ENCODE measurements around the gene KIF26A.

Gene KIF26A

DNA sequence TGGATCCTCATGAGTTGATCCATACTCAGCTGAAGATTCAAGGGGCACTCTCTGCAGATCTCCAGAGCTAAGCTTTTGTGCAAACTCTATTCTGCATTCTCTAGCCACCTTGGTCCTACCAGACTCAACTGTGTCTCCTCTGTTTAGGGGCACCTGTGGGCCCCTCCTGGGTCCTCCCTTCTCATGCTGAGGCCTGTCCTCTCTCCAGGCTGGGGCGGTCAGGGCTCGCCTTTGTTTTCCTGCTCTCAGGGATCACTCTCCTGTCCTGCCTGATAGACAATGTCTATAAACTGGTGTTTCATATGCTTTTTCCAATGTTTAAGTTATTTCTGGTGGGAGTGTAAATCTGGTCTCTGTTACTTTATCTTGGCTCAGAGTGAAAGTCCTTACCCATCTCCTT lies 11.6 kb upstream of the KIF26A start (continued):
- TF ChIP-seq, protein P1, sequence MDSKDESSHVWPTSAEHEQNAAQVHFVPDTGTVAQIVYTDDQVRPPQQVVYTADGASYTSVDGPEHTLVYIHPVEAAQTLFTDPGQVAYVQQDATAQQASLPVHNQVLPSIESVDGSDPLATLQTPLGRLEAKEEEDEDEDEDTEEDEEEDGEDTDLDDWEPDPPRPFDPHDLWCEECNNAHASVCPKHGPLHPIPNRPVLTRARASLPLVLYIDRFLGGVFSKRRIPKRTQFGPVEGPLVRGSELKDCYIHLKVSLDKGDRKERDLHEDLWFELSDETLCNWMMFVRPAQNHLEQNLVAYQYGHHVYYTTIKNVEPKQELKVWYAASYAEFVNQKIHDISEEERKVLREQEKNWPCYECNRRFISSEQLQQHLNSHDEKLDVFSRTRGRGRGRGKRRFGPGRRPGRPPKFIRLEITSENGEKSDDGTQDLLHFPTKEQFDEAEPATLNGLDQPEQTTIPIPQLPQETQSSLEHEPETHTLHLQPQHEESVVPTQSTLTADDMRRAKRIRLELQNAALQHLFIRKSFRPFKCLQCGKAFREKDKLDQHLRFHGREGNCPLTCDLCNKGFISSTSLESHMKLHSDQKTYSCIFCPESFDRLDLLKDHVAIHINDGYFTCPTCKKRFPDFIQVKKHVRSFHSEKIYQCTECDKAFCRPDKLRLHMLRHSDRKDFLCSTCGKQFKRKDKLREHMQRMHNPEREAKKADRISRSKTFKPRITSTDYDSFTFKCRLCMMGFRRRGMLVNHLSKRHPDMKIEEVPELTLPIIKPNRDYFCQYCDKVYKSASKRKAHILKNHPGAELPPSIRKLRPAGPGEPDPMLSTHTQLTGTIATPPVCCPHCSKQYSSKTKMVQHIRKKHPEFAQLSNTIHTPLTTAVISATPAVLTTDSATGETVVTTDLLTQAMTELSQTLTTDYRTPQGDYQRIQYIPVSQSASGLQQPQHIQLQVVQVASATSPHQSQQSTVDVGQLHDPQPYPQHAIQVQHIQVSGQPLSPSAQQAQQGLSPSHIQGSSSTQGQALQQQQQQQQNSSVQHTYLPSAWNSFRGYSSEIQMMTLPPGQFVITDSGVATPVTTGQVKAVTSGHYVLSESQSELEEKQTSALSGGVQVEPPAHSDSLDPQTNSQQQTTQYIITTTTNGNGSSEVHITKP (tag by site-specific recombination; IDR thresholded peaks at IDR 0.05) = no peak
- TF ChIP-seq ZFP69B (tag by site-specific recombination; IDR thresholded peaks at IDR 0.05) (no peak), ZNF549 (tag by site-specific recombination; IDR thresholded peaks at IDR 0.05) (no peak), ZNF701 (tag by site-specific recombination; IDR thresholded peaks at IDR 0.05) (no peak), ZNF266 (tag by site-specific recombination; IDR thresholded peaks at IDR 0.05; ENCODE audit: low read depth) (no peak), ZBTB8A (tag by site-specific recombination; IDR thresholded peaks at IDR 0.05) (no peak)

DNA sequence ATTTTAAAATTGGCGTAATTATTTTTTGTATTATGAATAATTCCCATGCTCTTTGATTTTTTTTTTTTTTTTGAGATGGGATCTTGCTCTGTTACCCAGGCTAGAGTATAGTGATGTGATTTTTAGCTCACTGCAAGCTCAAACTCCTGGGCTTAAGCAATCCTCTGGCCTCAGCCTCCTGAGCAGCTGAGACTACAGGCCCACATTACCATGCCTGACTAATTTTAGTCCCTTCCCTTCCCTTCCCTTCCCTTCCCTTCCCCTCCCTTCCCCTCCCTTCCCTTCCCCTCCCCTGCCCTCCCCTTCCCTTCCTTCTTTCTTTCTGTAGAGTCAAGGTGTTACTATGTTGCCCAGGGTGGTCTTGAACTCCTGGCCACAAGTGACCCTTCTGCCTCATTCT lies 9.4 kb upstream of the KIF26A start:
- H3K4me1 ChIP-seq (ENCODE audit: control insufficient read depth, insufficient read depth, low read length) = no peaks in the 10 kb centered on the region
- H3K27ac ChIP-seq (ENCODE audit: extremely low read depth, low read depth, low read length) = no peak overlapping the region
- TF ChIP-seq, protein P2, sequence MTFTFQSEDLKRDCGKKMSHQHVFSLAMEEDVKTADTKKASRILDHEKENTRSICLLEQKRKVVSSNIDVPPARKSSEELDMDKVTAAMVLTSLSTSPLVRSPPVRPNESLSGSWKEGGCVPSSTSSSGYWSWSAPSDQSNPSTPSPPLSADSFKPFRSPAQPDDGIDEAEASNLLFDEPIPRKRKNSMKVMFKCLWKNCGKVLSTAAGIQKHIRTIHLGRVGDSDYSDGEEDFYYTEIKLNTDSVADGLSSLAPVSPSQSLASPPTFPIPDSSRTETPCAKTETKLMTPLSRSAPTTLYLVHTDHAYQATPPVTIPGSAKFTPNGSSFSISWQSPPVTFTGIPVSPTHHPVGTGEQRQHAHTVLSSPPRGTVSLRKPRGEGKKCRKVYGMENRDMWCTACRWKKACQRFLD (tag by site-specific recombination; IDR thresholded peaks at IDR 0.05) = no peak
- no peaks in the 10 kb centered on the region for H3K36me3 ChIP-seq (ENCODE audit: control insufficient read depth in 2 of 2, insufficient read depth in 1 of 2, low read length in 2 of 2)
- H3K4me3 ChIP-seq (ENCODE audit: low read depth, low read length) = no peak overlapping the region
- POLR2A ChIA-PET = no interaction called here
- CTCF ChIA-PET = interaction anchor here (0.6 to 4.1 kb wide), 6 partner anchors 36 to 436 kb away, joined by 3 to 41 read pairs (median 6); no protein-coding TSS in a partner anchor
- H3K9me3 ChIP-seq (ENCODE audit: control insufficient read depth, insufficient read depth, low read depth, low read length) = no peaks in the 10 kb centered on the region

DNA sequence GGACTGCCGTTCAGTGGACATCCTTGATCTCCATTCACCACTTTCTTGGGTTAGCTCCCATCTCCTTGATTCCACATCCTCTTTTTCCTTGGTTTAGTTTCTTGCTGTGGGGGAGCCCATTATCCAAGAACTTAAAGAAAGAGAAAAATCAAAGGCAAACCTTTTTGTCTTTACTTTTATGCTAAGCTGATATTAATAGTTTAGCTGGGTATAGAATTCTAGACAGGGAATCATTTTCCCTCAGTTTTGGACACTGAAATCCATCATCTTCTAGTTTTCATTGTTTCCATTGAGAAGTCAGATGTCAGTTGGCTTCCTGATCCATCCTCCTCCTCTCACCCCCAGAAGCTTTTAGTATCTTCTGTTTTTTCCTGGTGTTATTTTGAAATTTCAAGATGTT lies 8.8 kb upstream of the KIF26A start:
- no peak overlapping the region for H3K27ac ChIP-seq (ENCODE audit: extremely low read depth, low read depth, low read length)
- H3K4me3 ChIP-seq (ENCODE audit: low read depth, low read length) = no peak overlapping the region
- no peaks in the 10 kb centered on the region for H3K4me1 ChIP-seq (ENCODE audit: control insufficient read depth, insufficient read depth, low read length)
- no peaks in the 10 kb centered on the region for H3K9me3 ChIP-seq (ENCODE audit: control insufficient read depth, insufficient read depth, low read depth, low read length)
- POLR2A ChIA-PET = no interaction called here
- TF ChIP-seq ZBTB1 (tag by site-specific recombination; IDR thresholded peaks at IDR 0.05) = no peak
- no peak for TF ChIP-seq PRDM1 (tag by site-specific recombination; IDR thresholded peaks at IDR 0.05)
- no peak for TF ChIP-seq ZNF843 (tag by site-specific recombination; IDR thresholded peaks at IDR 0.05)
- no peak for TF ChIP-seq ZNF785 (tag by site-specific recombination; IDR thresholded peaks at IDR 0.05)
- TF ChIP-seq ZNF274 (IDR thresholded peaks at IDR 0.05; ENCODE audit: low read length) = no peak
- no peak for TF ChIP-seq ZNF274 (tag by site-specific recombination; IDR thresholded peaks at IDR 0.05; ENCODE audit: borderline replicate concordance)
- no peak for TF ChIP-seq ZNF146 (tag by site-specific recombination; IDR thresholded peaks at IDR 0.05)
- TF ChIP-seq SETDB1 (IDR thresholded peaks at IDR 0.05; ENCODE audit: insufficient read length, low read length) = peak; percentile 68
- TF ChIP-seq ZNF133 (tag by site-specific recombination; IDR thresholded peaks at IDR 0.05) = no peak
- H3K36me3 ChIP-seq (ENCODE audit: control insufficient read depth in 2 of 2, insufficient read depth in 1 of 2, low read length in 2 of 2) = no peaks in the 10 kb centered on the region
- CTCF ChIA-PET = interaction anchor here (0.5 to 4.1 kb wide), 6 partner anchors 8 to 435 kb away, joined by 3 to 41 read pairs (median 4); no protein-coding TSS in a partner anchor

DNA sequence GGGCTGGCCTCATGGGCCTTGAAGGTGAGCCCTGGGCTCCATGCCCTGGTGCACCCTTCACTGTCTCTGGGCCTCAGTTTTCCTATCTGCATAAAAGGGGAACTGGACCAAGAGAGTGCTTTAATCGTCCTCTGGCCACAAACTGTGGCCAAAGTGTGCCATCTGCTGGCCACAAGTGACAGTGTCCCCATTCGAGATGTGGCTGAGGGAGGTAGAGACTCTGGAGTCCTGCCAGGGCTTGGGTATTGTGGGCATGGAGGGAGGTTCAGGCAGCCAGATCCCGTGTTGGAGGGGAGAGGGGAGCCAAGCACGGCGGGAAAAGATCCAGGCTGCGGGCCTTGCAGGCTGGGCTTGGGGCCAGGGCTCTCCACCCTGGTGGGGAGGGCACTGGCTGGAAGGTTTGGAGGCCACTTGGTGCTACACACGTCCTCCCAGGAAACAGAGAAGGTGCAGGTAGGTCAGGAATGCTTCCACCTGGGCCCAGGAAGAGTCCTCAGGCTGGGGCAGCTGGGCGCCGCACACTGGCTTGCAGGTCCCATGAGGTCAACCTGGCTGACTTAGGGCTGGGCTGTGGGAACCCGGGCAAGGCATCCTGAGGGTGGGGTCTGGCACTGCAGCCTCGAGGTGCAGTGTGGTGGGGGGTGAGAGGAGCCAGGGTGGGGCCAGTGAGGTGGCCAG lies 7.3 kb upstream of the KIF26A start:
- POLR2A ChIA-PET = no interaction called here
- no peaks in the 10 kb centered on the region for H3K9me3 ChIP-seq (ENCODE audit: control insufficient read depth, insufficient read depth, low read depth, low read length)
- no peak overlapping the region for H3K27ac ChIP-seq (ENCODE audit: extremely low read depth, low read depth, low read length)
- no peak overlapping the region for H3K4me3 ChIP-seq (ENCODE audit: low read depth, low read length)
- H3K36me3 ChIP-seq (ENCODE audit: control insufficient read depth in 2 of 2, insufficient read depth in 1 of 2, low read length in 2 of 2) = no peaks in the 10 kb centered on the region
- no peaks in the 10 kb centered on the region; the same call in 1 of the 2 replicates for H3K4me1 ChIP-seq (ENCODE audit: control insufficient read depth, insufficient read depth, low read length)
- CTCF ChIA-PET = interaction anchor here (0.7 to 4.1 kb wide), 10 partner anchors 9 to 434 kb away, joined by 3 to 41 read pairs (median 4); no protein-coding TSS in a partner anchor
- TF ChIP-seq ZNF211 (tag by site-specific recombination; IDR thresholded peaks at IDR 0.05; ENCODE audit: low read depth) (no peak), ZNF548 (tag by site-specific recombination; IDR thresholded peaks at IDR 0.05) (no peak), ZNF670 (tag by site-specific recombination; IDR thresholded peaks at IDR 0.05; ENCODE audit: low read depth) (no peak), ZNF16 (tag by site-specific recombination; IDR thresholded peaks at IDR 0.05; ENCODE audit: low read depth) (no peak), MYNN (tag by site-specific recombination; IDR thresholded peaks at IDR 0.05; ENCODE audit: borderline replicate concordance) (no peak), KLF1 (tag by site-specific recombination; IDR thresholded peaks at IDR 0.05) (peak; percentile 13; the same call in 1 of the 2 replicates), KLF9 (tag by site-specific recombination; IDR thresholded peaks at IDR 0.05; ENCODE audit: low read depth) (no peak), ZNF423 (tag by site-specific recombination; IDR thresholded peaks at IDR 0.05) (no peak), SALL2 (tag by site-specific recombination; IDR thresholded peaks at IDR 0.05; ENCODE audit: borderline replicate concordance) (no peak), KLF7 (tag by site-specific recombination; IDR thresholded peaks at IDR 0.05; ENCODE audit: borderline replicate concordance) (no peak)

Data from HEK293 (cell line).